Vagina (tissue), 2 donors: ENCODE results near the gene NOX1.

Source experiments
- POLR2A ChIP-seq, 2 donors: fragments of 450-650 bp; IDR thresholded peaks; one replicate each; pipeline ENCODE4 v1.6.1; 2017; ENCODE audit warnings: antibody characterized with exemption in 2 of 2, mild to moderate bottlenecking in 2 of 2, moderate library complexity in 2 of 2
- POLR2AphosphoS5 ChIP-seq, 2 donors: sonication (generic); formaldehyde crosslinking; IDR thresholded peaks; one replicate each; pipeline ENCODE4 v1.9.0; 2017; ENCODE audit warnings: antibody characterized with exemption in 2 of 2, mild to moderate bottlenecking in 2 of 2, low read depth in 1 of 2; ENCODE audit not compliant: insufficient read depth in 1 of 2
- TF ChIP-seq, protein P1 (sequence below), 3 experiments: fragments of 450-650 bp in 2 of 3; fragments of 200-600 bp in 1 of 3; sonication (generic) in 1 of 3; IDR thresholded peaks; one replicate each; pipeline ENCODE4 v1.5.1; 2017 to 2019; ENCODE audit warnings: antibody characterized with exemption in 3 of 3, mild to moderate bottlenecking in 2 of 3, moderate library complexity in 2 of 3

DNA sequence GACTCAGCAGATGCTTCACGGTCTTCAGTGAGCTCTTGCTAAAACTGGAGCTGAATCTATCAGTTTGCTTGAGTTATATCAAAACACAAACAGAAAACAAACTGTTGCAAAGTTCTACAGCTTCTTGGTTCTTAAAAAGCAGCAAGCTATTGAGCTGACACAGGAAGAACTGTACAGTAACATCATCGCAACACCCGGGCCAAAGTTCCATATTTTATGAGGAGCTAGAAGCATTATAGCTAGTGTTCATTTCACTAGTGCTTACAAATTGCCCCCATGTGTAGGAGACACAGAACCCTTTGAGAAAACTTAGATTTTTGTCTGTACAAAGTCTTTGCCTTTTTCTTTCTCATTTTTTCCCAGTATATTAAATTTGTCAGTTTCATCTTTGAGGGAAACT lies 71.3 kb downstream of the NOX1 start:
- TF ChIP-seq, protein P1, sequence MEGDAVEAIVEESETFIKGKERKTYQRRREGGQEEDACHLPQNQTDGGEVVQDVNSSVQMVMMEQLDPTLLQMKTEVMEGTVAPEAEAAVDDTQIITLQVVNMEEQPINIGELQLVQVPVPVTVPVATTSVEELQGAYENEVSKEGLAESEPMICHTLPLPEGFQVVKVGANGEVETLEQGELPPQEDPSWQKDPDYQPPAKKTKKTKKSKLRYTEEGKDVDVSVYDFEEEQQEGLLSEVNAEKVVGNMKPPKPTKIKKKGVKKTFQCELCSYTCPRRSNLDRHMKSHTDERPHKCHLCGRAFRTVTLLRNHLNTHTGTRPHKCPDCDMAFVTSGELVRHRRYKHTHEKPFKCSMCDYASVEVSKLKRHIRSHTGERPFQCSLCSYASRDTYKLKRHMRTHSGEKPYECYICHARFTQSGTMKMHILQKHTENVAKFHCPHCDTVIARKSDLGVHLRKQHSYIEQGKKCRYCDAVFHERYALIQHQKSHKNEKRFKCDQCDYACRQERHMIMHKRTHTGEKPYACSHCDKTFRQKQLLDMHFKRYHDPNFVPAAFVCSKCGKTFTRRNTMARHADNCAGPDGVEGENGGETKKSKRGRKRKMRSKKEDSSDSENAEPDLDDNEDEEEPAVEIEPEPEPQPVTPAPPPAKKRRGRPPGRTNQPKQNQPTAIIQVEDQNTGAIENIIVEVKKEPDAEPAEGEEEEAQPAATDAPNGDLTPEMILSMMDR (IDR thresholded peaks at IDR 0.05): no peak
- no peak for TF ChIP-seq POLR2A (IDR thresholded peaks at IDR 0.05)
- TF ChIP-seq POLR2AphosphoS5 (IDR thresholded peaks at IDR 0.05; ENCODE audit: insufficient read depth in 1 of 2, low read depth in 1 of 2): no peak
